Mesothelial cell of epicardium (in vitro differentiated cells): ENCODE measurements around the gene DDO. TPM values are rescaled to one million over a fixed set of nuclear protein-coding genes. Genes with fewer than 3 reads are reported as not detected.
A peak's percentile ranks its signal among the peaks of the same experiment; 100 is the strongest.

Experiments used
- DNase-seq, 2 experiments: peaks; one replicate each; pipeline ENCODE4 v3.0.0; 2021; ENCODE audit warnings: low spot score in 2 of 2; ENCODE audit not compliant: unreplicated experiment in 2 of 2
- H3K27ac Mint-ChIP-seq: 2 replicates; pipeline ENCODE4 v1.8.0; 2021; ENCODE audit warnings: mixed read lengths
- H3K27me3 Mint-ChIP-seq: 2 replicates; pipeline ENCODE4 v1.8.0; 2021; ENCODE audit warnings: low read depth, mixed read lengths
- H3K36me3 Mint-ChIP-seq: 2 replicates; pipeline ENCODE4 v1.8.0; 2021; ENCODE audit warnings: mixed read lengths
- H3K4me1 Mint-ChIP-seq: 2 replicates; pipeline ENCODE4 v1.8.0; 2021; ENCODE audit warnings: mixed read lengths
- H3K4me3 Mint-ChIP-seq: 2 replicates; pipeline ENCODE4 v1.8.0; 2021; ENCODE audit warnings: mild to moderate bottlenecking, moderate library complexity, mixed read lengths
- H3K9me3 Mint-ChIP-seq: 2 replicates; pipeline ENCODE4 v1.8.0; 2021; ENCODE audit warnings: mixed read lengths
- total RNA-seq: library from RNA; stranded (reverse); gene quantifications from 3 replicates; pipeline ENCODE4 v1.2.1, GENCODE V29; 2021
- TF ChIP-seq, protein P1 (sequence below): fragments of 200-600 bp; sonication (generic); IDR thresholded peaks from one replicate; pipeline ENCODE4 v1.5.0; 2021; ENCODE audit warnings: antibody characterized with exemption; ENCODE audit not compliant: unreplicated experiment

The DDO gene
- total RNA-seq, 1 donor from 2014 or later: not detected

DNA sequence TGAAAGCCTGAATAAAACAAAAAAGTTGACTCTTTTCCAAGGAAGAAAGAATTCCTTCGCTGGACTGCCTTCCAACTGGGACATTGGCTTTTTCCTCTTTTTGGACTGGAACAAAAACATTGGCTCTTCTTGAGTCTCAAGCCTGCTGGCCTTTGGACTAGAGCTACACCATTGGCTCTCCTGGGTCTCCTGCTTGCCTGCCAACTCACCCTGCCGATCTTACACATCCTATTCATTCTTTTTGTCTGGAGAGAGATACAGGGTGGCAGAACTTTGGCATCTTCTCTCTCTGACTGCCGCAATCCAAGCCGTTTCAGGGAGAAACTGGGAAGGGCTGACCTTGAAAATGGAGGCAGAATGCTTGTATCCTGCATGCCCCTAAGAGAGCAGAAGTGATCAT lies 20.2 kb downstream of the DDO start:
- H3K9me3 Mint-ChIP-seq: no peaks in the 10 kb centered on the region
- H3K36me3 Mint-ChIP-seq: no peaks in the 10 kb centered on the region
- no peaks in the 10 kb centered on the region for H3K27me3 Mint-ChIP-seq
- no peak overlapping the region for H3K27ac Mint-ChIP-seq
- peaks cover 16% of the 10 kb centered on the region for H3K4me1 Mint-ChIP-seq
- DNase-seq: no peak
- TF ChIP-seq, protein P1, sequence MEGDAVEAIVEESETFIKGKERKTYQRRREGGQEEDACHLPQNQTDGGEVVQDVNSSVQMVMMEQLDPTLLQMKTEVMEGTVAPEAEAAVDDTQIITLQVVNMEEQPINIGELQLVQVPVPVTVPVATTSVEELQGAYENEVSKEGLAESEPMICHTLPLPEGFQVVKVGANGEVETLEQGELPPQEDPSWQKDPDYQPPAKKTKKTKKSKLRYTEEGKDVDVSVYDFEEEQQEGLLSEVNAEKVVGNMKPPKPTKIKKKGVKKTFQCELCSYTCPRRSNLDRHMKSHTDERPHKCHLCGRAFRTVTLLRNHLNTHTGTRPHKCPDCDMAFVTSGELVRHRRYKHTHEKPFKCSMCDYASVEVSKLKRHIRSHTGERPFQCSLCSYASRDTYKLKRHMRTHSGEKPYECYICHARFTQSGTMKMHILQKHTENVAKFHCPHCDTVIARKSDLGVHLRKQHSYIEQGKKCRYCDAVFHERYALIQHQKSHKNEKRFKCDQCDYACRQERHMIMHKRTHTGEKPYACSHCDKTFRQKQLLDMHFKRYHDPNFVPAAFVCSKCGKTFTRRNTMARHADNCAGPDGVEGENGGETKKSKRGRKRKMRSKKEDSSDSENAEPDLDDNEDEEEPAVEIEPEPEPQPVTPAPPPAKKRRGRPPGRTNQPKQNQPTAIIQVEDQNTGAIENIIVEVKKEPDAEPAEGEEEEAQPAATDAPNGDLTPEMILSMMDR: no peak
- no peak overlapping the region for H3K4me3 Mint-ChIP-seq

DNA sequence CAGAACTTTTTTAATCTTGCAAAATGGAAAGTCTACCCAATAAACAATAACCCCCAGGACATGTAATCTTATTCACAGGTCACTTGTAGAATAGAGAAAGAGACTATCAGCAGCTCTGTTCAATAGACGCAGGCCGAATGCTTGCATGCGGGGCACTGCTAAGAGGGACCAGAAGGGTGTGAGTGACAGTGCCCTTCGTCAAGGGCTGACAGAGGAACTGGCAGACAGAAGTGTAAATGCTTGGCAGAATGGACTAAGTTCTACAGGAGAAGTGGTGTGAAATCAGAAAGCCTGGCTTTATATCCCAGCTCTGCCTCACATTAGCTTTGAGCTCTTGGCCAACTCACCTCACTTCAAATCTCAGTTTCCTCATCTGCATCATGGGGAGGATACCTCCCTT lies 21.0 kb downstream of the DDO start:
- Mint-ChIP-seq H3K36me3 (no peaks in the 10 kb centered on the region), H3K4me1 (peaks cover 24% of the 10 kb centered on the region), H3K4me3 (no peak overlapping the region), H3K27me3 (no peaks in the 10 kb centered on the region), H3K27ac (no peak overlapping the region), H3K9me3 (no peaks in the 10 kb centered on the region)
- TF ChIP-seq, protein P1: no peak
- no peak for DNase-seq

DNA sequence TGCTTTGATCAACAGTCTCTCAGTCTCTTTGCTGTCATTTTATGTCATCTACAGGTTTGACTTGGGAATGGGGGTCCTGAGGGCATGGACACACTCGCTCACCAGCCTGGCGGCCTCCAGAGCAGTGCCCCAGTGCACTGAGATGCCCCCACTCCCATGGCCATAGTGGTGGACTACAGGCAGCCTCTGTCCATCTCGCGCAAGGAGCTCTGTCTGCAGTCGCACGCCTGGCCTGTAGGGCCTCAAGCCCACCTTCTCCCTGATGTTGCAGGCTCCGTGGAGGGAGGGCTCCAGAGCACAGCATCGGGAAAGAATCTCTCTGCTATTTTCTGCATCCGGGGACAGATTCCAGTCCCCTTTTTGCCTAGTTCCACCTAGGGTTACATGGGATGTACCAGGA lies 22.6 kb downstream of the DDO start:
- peaks cover 37% of the 10 kb centered on the region for H3K4me1 Mint-ChIP-seq
- TF ChIP-seq, protein P1: no peak
- DNase-seq: no peak
- no peaks in the 10 kb centered on the region for H3K9me3 Mint-ChIP-seq
- H3K36me3 Mint-ChIP-seq: no peaks in the 10 kb centered on the region
- H3K27me3 Mint-ChIP-seq: no peaks in the 10 kb centered on the region
- no peak overlapping the region for H3K4me3 Mint-ChIP-seq
- no peak overlapping the region for H3K27ac Mint-ChIP-seq

DNA sequence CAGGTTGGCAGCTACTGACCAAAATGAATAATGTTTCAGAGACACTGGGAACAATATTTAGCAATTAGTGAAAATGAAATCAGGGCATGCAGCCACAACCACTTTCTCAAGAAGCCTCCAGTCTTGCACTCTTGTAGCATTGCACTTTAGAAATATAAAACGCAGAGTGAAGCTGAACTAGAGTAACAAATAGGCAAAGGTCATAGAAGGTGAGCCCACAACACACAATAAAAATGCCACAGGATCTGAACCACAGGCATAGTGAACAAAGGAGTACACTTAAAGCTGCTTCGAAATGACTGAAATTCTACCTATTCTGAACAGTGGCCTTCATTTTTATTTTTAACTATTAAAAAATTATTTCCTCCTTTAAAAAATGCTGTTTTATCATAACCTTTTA lies 25.0 kb downstream of the DDO start:
- Mint-ChIP-seq H3K4me1 (peaks cover 40% of the 10 kb centered on the region), H3K27ac (no peak overlapping the region), H3K9me3 (no peaks in the 10 kb centered on the region)

DNA sequence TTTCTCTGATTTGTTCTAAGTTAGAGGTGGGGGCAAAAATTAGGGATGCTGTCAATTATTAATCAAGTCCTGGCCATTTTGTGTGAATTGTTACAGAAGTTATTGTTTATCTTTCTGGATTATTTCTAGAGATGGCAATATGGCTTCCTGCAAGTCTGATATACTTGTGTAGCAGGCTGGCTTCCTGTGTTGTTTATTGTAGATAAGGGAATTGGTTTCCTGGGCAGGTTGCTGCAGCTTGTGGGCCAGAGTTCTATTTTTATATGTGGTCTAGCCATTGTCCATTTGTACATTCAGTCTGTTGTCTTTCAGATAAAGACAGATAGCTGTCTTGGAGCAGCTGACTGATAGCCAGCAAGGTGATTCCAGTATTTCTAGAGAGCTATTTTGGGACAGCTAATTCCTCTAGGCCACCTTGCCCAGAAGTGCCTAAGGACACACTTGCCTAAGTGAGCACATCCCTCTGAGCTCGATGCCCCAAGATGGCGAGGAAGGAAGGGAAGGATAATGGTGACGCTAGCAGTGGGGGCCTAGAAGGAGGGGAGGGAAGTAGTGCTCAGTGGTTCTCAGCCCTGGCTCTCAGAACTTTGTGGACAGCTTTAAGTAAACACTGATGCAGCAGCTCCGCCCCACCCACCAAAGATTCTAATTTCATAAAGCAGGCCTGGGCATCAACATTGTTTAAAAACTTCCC lies 25.5 kb downstream of the DDO start:
- H3K27ac Mint-ChIP-seq: peak overlapping the region; percentile 81
- H3K4me3 Mint-ChIP-seq: no peak overlapping the region
- TF ChIP-seq, protein P1: no peak
- H3K36me3 Mint-ChIP-seq: no peaks in the 10 kb centered on the region
- H3K9me3 Mint-ChIP-seq: no peaks in the 10 kb centered on the region
- peaks cover 40% of the 10 kb centered on the region for H3K4me1 Mint-ChIP-seq
- no peak for DNase-seq
- no peaks in the 10 kb centered on the region for H3K27me3 Mint-ChIP-seq

More for the DNA sequence above, 25.0 kb downstream of the DDO start:
- H3K27me3 Mint-ChIP-seq: no peaks in the 10 kb centered on the region
- DNase-seq: no peak
- no peaks in the 10 kb centered on the region for H3K36me3 Mint-ChIP-seq
- H3K4me3 Mint-ChIP-seq: no peak overlapping the region
- TF ChIP-seq, protein P1: no peak
